Measurements from ENCODE around the gene ACP7. TPM values are rescaled to one million over a fixed set of nuclear protein-coding genes. Genes with fewer than 3 reads are reported as not detected.

The ACP7 gene
- total and polyA plus RNA-seq, 2 of the 4 experiments (the other 2 are of a cell fraction): not detected

GRCh38 chr19:39064405-39064804, 19.8 kb upstream of the ACP7 start:
- in situ Hi-C loops (cut with MboI; ENCODE audit: low sequenced_read_pairs): no loop called here
- Histone ChIP-seq H3K27me3 (ENCODE audit: control insufficient read depth, insufficient read depth, low read length) (peaks cover 4% of the 10 kb centered on the region), H3K36me3 (ENCODE audit: control insufficient read depth, insufficient read depth, low read length) (no peaks in the 10 kb centered on the region), H2AK9ac (replicated peaks; ENCODE audit: low read depth, low read length, poor library complexity) (no peak overlapping the region), H3K9ac (ENCODE audit: low read depth, low read length) (no peak overlapping the region), H3K9me1 (ENCODE audit: insufficient read depth, low read length) (no peaks in the 10 kb centered on the region), H3K79me1 (ENCODE audit: low read depth in 1 of 2, low read length in 2 of 2) (no peaks in the 10 kb centered on the region), H4K8ac (ENCODE audit: low read depth in 2 of 2, low read length in 2 of 2) (no peak overlapping the region), H2BK15ac (ENCODE audit: low read depth, low read length) (no peak overlapping the region), H2AK5ac (ENCODE audit: low read depth, low read length) (no peak overlapping the region), H2AFZ (replicated peaks; ENCODE audit: low read length, poor library complexity) (no peak overlapping the region), H3K56ac (ENCODE audit: extremely low read depth, insufficient read depth, low read length) (no peak overlapping the region), H3K4me2 (ENCODE audit: low read depth, low read length) (no peak overlapping the region), H3K27ac (ENCODE audit: insufficient read depth, low read length) (no peak overlapping the region), H3K4me1 (ENCODE audit: control insufficient read depth, insufficient read depth, low read length) (no peaks in the 10 kb centered on the region), H3K18ac (ENCODE audit: low read depth, low read length) (no peak overlapping the region), H3K14ac (replicated peaks; ENCODE audit: low read depth, low read length) (no peak overlapping the region), H2BK5ac (ENCODE audit: low read depth, low read length, poor library complexity, severe bottlenecking) (no peak overlapping the region), H2BK120ac (ENCODE audit: low read depth, low read length) (no peak overlapping the region), H3K4ac (ENCODE audit: low read depth, low read length) (no peak overlapping the region), H2BK20ac (ENCODE audit: low read depth, low read length) (no peak overlapping the region), H4K20me1 (ENCODE audit: insufficient read depth, low read length) (no peaks in the 10 kb centered on the region), H3K4me3 (ENCODE audit: insufficient read depth, low read depth, low read length) (no peak overlapping the region), H4K5ac (ENCODE audit: low read depth, low read length) (no peak overlapping the region), H4K91ac (ENCODE audit: insufficient read depth, low read depth, low read length) (no peak overlapping the region), H3K23ac (ENCODE audit: low read depth, low read length) (no peak overlapping the region), H3K9me3 (ENCODE audit: control insufficient read depth, insufficient read depth, low read length) (0 out of 2 replicates have a peak, but pooled peaks cover 2% of the 10 kb centered on the region)
- ATAC-seq (ENCODE audit: low read depth) (no peak), DNase-seq (no peak)
- ChIA-PET CTCF (no interaction called here), POLR2A (ENCODE audit: unreplicated experiment) (no interaction called here)
- dilution Hi-C loops (cut with HindIII; ENCODE audit: low sequenced_read_pairs, unreplicated experiment): no loop called here
- BruUV-seq (replicated peaks): no TSS peak
- intact Hi-C loops (cut with micrococcal nuclease): no loop called here
- WGBS, 2 experiments (ENCODE audit: extremely low coverage in 2 of 2, insufficient read length in 1 of 2): no CpG with 5 or more reads among the region's 6 CpGs
- TF ChIP-seq RAD21 (IDR thresholded peaks at IDR 0.05; ENCODE audit: low read length) (no peak), CEBPB (IDR thresholded peaks at IDR 0.05; ENCODE audit: low read depth, low read length) (no peak), MAFK (IDR thresholded peaks at IDR 0.05; ENCODE audit: low read depth, low read length) (no peak), CHD1 (IDR thresholded peaks at IDR 0.05; ENCODE audit: low read depth, low read length) (no peak), SMC3 (IDR thresholded peaks at IDR 0.05; ENCODE audit: low read depth, low read length) (no peak), RFX5 (IDR thresholded peaks at IDR 0.05; ENCODE audit: low read depth, low read length) (no peak), FOS (IDR thresholded peaks at IDR 0.05; ENCODE audit: low read depth, low read length) (no peak), USF2 (IDR thresholded peaks at IDR 0.05; ENCODE audit: low read depth, low read length) (no peak), ELK1 (IDR thresholded peaks at IDR 0.05; ENCODE audit: borderline replicate concordance, low read depth, low read length) (no peak), MXI1 (IDR thresholded peaks at IDR 0.05; ENCODE audit: borderline replicate concordance, low read depth, low read length) (no peak), RCOR1 (IDR thresholded peaks at IDR 0.05; ENCODE audit: insufficient replicate concordance, low read length) (no peak), POLR2A (IDR thresholded peaks at IDR 0.05; ENCODE audit: low read depth, low read length) (no peak), BHLHE40 (IDR thresholded peaks at IDR 0.05; ENCODE audit: low read depth, low read length) (no peak), NFE2L2 (IDR thresholded peaks at IDR 0.05; ENCODE audit: low read depth, low read length) (no peak), CTCF (conservative IDR thresholded peaks at IDR 0.05; ENCODE audit: low read depth, low read length) (no peak), MAZ (IDR thresholded peaks at IDR 0.05; ENCODE audit: borderline replicate concordance, low read depth, low read length) (no peak)
